HEK293T (cell line): Measurements from ENCODE around the gene LILRA5.
"Not testable (repeated sequence)": the region's sequence is repeated elsewhere in the genome, so short reads cannot be mapped to it uniquely, and the experiment has no call there.

Source experiments
- ARNT ChIP-seq: fragments of 450-650 bp; IDR thresholded peaks from 2 replicates; pipeline ENCODE4 v1.6.1; 2017; ENCODE audit warnings: mild to moderate bottlenecking
- BHLHE40 ChIP-seq: fragments of 450-650 bp; IDR thresholded peaks from 2 replicates; pipeline ENCODE4 v1.6.1; 2016; ENCODE audit warnings: mild to moderate bottlenecking, moderate library complexity, borderline replicate concordance
- ELF4 ChIP-seq: fragments of 450-650 bp; IDR thresholded peaks from 2 replicates; pipeline ENCODE4 v1.6.1; 2017; ENCODE audit warnings: antibody characterized with exemption
- FOXA1 ChIP-seq: fragments of 450-650 bp; IDR thresholded peaks from 2 replicates; pipeline ENCODE4 v1.6.1; 2016; ENCODE audit warnings: mild to moderate bottlenecking
- FOXK2 ChIP-seq: fragments of 450-650 bp; IDR thresholded peaks from 2 replicates; pipeline ENCODE4 v1.6.1; 2016; ENCODE audit warnings: mild to moderate bottlenecking
- FOXM1 ChIP-seq: fragments of 450-650 bp; IDR thresholded peaks from 2 replicates; pipeline ENCODE4 v1.6.1; 2017; ENCODE audit warnings: mild to moderate bottlenecking, borderline replicate concordance
- L3MBTL2 ChIP-seq: fragments of 450-650 bp; conservative IDR thresholded peaks from 2 replicates; pipeline ENCODE4 v1.6.1; 2016; ENCODE audit warnings: mild to moderate bottlenecking
- LEF1 ChIP-seq: fragments of 450-650 bp; IDR thresholded peaks from 2 replicates; pipeline ENCODE4 v1.6.1; 2017; ENCODE audit warnings: mild to moderate bottlenecking, borderline replicate concordance

GRCh38 chr19:54328781-54329180 is 15.8 kb upstream of the LILRA5 start:
- not testable (repeated sequence) for TF ChIP-seq FOXM1, FOXA1, L3MBTL2, BHLHE40, LEF1, ARNT, FOXK2, ELF4
